GM18498 (cell line): ENCODE measurements around the gene GNB1L.
"Not testable (repeated sequence)": the region's sequence is repeated elsewhere in the genome, so short reads cannot be mapped to it uniquely, and the experiment has no call there.

Experiments used
- ATAC-seq: cut with Tn5 transposase; IDR thresholded peaks from one replicate; pipeline ENCODE4 v1.9.1; 2021; ENCODE audit warnings: mild to moderate bottlenecking, moderate library complexity; ENCODE audit not compliant: unreplicated experiment

Gene GNB1L

DNA sequence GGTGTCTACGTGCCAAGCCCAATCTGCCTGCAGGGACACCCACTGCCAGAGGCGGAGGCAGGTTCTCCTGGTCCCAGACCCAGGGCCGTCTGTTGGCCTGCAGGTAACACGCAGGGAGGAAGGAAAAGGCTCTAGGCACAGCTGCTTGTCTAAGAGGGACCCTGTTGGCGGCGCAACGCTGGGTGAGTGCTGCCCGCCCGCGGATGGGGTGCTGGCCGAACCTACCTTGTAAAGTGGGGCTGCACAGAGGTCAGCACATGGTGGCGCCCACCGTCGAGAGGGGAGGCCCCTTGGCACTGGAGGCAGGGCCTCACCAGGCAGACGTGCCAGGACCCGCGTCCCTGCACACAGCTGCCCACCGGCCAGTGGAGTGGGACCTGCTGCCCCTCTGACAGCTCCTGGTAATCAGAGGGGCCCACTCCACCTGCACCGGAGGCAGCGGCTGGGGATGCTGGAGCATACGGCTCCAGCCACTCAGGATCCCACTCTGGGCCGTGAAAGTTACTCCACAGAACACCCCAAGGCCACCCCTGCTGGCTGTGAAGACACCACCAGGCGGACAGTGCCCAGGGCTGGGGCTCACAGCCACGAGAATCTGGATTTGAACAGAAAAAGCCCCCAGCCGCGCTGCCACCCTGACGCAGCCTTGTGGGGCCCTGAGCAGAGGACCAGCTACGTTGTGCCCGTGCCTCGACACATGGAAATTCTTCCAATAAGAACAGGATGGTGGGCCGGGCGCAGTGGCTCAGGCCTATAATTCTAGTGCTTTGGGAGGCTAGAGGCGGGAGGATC, 70.1 kb downstream of the GNB1L start:
- ATAC-seq: no peak

DNA sequence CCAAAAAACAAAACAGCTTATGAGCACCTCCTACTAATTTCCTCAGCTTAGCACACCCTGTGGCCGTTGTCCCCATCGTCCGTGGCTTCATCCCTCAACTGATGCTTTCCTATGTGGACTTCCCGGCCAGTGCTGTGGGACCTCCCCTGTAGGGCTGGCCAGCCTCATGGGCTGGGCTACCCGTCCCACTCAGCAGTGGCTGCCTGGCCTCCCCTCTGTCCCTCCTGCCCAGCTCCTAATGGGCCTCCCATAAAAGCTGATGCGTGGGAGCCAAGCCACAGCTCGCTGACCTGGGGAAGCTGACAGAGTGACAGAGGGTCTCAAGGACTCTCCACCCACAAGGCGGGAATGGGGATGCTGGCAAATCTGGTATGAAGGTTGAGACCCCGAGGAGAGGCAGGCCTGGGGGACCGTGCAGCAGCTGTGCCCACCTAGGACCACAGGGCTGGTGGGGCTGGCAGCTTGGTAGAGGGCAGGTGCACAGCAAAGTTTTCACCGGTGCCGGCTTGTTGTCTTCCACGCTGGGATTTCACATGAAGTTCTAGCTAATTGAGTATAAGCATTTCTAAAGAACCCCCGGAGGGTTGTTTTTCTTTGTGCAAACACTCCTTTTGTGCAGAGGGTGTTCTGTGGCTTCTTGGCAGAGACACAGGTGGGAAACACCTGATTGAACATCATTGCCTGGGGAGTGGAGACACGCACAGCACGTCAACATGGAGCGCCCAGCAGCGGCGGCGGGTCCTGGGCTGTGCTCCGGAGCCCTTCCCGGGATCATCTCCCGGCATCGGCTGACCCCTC, 70.9 kb downstream of the GNB1L start:
- ATAC-seq: no peak

DNA sequence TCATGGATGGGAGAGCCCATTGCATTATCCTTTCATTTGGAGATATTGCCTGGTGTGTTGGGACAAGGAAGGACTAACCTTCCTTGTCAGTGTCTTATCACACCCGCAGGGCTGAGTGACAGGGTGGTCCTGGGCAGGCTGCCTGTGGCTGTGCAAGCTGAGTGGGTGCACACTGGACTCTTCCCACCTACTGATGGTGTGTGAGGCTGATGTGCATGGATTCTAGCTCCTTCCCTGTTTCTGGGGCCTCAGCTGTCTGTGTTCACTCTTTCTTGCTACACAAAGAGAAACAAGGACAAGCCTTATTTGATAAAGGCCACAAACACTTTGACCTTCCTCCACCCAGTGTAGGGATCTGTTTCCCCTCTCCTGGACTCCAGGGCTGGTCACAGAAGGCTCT, 72.1 kb downstream of the GNB1L start:
- ATAC-seq: no peak

DNA sequence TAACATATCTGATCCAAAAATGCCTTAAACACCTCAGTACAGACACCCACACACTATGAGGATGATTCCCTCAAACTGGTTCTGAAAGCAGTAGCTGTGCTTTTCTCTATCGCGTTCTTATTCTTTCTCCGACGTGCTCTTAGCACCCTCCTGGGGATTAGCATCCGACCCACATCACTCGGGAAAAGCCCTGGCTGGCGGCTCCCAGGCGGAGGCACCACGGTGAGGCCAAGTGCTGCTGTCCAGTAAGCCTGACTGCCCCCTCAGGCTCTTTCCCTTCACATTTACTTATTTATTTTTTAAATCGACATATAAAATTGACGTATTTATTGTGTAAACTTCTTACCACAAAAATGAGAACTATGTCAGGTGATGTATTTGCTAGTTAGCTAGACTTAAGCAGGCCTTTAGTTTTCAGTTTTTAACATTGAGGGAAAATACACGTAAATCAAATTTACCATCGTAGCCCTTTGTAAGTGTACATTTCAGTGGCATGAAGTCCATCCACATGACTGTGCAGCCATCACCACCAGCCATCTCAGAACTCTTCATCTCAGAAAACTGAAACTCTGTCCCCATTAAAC, 74.9 kb downstream of the GNB1L start:
- ATAC-seq: no peak

DNA sequence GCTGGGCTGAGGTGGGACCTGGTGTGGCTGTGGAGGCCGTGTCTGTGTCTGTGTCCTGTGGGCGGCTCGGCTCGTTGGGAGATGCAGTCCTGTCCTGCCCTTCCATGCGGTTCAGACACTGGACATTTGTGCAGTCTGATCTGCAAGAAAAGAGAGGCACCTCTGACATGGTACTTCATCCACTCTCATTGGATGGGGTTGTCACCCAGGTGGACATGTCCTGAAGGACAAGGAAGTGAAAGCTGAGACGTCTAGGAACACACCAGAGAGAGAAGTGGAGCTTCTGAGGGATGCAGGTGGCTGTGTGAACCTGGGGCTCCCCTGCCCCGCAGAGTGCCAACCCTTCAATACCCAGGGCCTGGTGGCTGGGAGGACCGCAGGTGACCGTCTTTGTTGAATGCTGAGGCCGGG, 75.7 kb downstream of the GNB1L start:
- ATAC-seq: no peak

DNA sequence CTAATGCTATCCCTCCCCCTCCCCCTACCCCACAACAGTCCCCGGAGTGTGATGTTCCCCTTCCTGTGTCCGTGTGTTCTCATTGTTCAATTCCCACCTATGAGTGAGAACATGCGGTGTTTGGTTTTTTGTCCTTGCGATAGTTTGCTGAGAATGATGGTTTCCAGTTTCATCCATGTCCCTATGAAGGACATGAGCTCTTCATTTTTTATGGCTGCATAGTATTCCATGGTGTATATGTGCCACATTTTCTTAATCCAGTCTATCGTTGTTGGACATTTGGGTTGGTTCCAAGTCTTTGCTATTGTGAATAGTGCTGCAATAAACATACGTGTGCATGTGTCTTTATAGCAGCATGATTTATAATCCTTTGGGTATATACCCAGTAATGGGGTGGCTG, 77.5 kb downstream of the GNB1L start:
- not testable (repeated sequence) for ATAC-seq

DNA sequence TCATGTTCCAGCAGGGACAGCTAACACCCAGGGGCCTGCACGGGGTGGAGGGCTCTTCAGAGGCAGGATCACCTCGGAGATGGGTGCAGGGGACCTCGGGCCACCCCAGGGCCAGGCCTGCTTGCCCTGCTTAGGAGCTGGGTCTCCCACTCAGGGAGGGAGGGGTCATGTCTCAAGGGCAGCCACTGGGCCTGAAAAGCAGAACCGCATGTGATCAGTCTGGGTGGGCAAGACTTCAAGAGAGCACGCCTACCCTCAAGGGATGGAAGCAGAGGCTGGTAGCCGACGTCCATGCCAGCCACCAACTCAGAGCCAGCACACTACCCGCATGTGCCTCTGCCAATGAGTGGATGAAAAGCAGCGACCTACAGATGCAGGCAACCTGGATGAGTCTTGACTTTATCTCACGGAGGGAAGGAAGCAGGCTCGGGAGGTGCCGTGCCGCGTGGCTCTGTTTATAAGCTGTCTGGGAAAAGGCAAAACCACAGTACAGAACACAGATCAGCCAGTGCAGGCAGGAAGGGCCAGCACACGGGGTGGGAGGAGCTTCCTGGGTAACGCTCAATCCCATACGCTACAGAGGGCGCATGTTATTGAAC, 78.1 kb downstream of the GNB1L start:
- no peak for ATAC-seq

DNA sequence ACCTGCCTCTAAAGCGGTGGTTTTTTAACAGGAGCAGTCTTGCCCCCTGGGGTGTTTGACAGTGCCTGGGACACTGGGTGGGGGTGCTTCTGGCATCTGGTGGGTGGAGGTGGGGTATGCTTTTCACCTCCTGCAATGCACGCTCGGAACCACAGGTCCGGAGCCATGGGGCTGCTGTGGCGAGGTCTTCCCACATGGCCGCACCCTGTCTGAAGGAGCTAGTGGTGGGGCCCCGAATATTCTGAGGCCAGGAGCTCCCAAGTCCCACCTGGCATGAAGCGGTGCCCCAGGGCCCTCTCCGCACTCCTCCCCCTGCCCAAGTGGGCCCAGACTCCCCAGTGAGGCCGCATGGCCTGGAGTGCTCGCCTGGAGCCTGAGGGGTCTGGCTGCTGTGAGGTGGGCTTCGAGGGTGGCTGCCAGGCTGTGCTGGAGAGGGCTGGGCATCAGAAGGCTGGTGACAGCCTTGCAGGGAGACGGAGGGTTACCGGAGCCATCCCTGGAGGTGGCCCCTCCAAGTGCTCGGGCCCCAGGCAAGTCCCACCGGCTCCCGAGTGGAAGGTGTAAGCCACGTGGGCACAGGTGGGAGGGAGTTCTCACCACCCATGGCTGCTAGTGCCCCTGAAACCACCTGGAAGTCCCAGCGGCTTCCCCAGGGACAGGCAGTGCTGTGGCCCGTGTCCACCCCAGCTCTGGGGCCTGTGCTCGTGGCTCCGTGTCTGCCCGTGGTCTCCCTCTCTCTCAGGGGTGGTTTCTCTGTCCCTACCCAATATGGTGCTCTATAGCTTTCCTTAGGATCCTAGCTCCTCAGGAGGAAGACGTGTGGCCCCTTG, 79.0 kb downstream of the GNB1L start:
- no peak for ATAC-seq

DNA sequence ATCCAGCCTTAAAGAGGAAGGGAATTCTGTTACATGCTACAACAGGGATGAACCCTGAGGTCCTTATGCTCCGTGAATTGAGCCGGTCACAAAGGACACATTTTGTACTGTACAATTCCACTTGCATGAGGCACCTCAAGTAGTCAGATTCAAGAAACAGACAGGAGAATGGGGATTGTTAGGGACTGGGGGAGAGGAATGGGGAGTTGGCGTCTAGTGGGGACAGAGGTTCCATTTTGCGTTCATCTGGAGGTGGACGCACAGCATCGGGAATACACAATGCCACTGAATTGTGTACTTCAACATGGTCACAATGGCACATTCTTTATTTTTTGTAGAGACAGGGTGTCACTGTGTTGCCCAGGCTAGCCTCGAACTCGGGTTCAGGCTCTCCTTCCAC, 80.0 kb downstream of the GNB1L start:
- ATAC-seq: no peak

DNA sequence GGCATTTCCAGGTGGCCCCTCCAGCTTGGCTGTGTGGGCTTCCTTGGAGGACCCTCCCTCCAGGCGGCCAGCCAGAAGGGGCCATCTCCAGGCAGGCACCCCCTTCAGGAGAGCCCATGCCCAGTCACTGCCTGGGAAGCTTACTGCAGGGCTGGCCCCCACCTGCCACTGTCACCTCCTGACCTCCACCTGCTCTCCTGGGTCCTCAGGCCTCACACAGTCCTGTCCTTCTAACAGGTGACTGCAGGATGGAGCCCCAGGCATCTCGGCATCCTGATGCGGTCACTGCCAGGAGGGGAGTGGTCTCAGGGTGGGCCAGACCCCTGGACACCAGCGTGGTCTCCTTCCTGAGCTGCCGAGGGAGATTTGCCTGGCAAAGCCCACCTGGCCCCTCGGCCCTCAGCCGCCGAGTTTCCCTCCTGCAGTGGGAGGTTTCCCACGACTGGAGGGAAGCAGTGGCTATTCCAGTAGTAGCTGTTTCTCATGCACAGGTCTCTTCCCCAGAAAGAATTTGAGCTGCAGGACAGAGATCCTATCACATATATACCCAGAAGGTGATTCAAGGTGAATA, 81.1 kb downstream of the GNB1L start:
- ATAC-seq: peak; percentile 12

DNA sequence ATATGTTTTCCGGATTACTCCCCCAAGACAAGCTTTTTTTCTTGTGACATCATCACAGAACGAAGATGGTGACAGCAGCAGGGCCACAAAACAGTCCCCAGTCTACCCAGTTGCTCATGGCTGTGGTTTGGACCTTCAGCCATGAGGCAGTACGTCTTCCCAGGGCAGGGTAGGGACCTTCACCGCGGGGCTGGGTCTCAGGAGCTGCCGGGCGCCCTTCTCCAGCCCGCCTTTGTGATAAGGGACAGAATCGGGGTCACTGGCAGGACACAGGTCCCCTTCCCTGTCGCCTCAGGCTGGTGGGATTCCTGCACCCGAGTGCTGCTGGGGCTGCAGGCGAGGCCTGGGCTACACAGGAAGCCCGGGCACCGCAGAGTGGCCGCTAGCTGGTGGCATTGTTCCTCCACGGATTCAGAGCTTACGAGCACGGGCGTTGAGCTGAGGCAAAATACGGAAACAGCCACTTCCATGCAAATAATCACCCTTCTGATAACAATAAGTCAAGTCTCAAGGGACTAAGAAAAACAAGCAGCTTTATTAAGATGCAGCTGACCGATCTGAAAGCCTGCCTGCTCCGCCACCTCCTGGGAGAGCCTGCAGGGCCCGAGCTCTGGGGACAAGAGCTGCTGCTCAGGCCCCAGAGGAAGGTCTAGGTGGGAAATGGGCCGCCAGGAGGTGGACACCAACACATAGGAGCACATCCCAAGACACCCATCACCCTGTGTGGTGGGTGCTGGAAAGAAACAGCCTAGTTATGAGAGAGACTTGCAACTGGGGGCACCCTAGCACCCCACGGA, 81.8 kb downstream of the GNB1L start:
- peak; percentile 76 for ATAC-seq

DNA sequence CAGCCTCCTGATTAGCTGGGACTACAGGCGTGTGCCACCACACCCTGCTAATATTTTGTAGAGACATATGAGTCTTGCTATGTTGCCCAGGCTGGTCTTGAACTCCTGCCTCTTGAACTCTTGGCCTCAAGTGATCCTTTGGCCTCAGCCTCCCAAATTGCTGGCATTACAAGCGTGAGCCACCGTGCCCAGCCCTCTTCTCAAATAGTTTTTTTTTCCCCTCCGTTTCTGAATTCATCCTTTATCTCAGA, 82.3 kb downstream of the GNB1L start:
- ATAC-seq: no peak

DNA sequence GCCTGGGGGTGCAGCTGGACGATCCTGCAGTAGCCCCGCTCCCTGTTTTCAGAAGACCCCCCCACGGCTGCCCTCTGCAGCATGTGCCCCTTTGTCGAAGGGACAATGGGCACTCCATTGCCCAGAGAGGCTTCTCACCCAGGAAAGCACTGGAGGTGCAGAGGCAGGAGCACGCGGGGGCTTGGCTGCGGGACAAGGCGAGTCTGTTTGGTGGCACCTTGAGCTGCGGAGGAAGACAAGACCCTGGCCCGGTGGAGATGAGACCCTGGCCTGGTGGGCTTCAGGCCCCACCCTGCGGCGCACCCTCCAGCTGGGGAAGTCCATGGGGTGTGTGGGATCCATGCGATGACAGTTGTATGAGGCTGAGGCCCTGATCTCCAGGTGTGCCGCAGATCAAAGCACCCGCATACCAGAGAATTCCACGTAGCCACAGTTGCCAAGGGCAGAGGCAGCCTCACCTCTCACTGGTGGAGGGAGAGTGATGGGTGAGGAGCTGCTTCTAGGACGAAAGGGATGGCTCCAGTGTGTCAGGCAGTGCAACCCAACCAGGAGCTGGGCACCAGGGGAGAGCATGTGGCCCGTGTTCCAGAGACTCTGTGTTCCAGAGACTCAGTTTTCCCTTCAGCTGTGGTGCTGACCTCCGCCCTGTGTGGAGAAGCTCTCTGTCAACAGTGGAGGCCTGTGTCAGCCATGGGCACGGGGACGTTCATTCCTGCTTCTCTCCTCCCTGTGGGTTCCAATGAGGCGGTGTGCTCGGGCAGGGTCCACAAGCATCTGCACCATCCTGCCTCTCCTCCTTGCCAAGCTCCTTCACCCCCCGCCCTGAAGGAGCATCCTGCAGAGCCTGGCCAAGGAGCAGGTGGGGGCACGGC, 84.1 kb downstream of the GNB1L start:
- ATAC-seq: no peak

DNA sequence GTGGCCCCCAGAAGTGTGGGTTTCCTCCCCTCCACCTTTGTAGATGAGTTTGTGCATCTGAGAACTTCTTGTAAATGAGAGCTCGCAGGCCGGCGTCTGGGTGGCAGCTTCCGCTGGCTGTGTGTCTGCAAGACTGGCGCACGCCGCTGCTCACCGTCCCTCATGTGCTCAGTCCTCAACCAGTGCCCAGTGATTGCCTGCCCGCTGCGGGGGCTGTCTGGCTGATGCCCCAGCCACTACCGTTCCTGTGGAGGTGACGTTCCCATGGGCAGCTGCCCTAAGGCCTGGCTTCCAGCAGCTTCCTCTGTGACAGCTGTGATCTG, 85.3 kb downstream of the GNB1L start:
- no peak for ATAC-seq

DNA sequence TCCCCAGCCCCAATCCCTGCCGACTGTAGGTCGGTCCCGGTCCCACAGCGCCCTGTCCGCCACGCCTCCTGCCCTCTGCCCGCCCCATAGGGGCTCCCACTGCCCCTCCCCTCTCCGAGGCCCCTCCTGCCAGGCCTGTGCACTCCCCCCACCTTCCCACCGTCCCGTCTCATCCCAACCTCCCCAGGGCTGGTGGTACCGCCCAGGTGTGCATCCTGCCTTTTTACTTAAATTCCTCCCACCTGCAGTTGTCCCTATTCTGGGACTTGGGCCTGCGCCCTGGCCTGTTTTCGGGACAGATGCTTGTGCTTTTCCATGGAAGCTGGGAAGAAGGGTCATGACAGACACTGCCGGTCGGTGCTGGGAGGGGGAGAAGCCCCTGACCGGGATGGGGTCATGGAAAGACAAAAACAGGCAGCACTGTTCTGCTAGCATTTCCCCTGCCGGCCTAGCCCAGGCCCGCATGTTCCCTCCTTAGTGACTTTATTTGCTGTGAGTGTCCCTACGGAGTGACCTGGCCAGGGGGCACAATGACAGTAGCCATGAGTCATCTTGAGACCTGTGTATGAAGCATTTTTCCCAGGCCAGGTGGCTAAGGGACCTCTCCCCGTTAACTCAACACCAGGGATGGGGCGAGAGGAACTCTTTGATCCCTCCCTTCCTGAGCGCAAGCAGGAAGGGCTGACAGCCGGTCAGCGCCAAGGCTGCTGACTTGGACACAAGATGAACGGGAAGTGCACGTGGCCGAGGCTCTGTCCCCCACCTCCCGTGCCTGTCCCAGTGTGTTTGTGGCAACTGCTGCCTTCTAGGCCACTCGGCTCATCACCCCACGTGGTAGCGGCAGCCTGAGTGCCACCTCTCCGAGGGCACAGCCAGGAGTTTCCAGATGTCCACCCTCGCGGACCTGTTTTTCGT, 87.0 kb downstream of the GNB1L start:
- no peak for ATAC-seq

DNA sequence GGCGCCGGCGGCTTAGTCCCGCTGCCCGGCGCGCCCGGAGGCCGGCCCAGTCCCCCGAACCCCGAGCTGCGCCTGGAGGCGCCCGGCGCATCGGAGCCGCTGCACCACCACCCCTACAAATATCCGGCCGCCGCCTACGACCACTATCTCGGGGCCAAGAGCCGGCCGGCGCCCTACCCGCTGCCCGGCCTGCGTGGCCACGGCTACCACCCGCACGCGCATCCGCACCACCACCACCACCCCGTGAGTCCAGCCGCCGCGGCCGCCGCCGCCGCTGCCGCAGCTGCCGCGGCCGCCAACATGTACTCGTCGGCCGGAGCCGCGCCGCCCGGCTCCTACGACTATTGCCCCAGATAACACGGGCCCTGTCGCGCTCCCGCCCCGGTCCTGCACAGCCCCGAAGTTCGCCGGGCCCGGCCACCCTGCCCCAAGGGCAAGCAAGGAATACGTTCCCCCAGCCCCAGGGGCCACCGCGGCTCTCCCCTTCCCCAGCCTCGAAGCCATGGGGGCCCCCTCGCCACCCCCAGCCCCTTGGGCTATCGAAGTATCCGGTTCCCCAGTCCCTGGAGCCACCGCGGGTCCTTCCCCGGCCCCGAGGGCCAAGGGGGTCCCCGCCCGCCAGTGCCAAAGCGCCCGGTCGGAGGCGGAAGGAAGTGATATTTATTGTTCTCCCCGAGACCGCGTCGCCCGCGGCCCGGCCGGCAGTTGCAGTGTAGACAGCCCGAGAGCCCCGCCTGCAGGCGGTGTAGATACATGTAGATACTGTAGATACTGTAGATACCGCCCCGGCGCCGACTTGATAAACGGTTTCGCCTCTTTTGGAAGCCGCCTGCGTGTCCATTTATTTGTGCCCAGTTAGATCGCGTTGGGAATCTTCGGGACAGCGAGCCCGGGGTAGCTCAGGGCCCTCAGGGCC, 87.9 kb downstream of the GNB1L start:
- no peak for ATAC-seq

DNA sequence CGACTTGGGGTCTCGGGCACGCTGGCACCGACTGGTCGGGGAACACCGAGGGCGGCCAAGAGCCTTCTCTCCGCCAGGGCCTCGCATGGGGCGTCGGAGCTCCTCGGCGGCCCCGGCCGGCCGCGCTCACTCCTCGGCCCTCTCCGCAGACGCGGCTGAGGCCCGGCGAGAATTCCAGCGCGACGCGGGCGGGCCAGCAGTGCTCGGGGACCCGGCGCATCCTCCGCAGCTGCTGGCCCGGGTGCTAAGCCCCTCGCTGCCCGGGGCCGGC, 88.5 kb downstream of the GNB1L start:
- no peak for ATAC-seq
